Measurements from ENCODE around the gene IGLL5.

GRCh38 chr22:22871536-22872278 is 15.9 kb upstream of the IGLL5 start:
- TF ChIP-seq CTCF (IDR thresholded peaks at IDR 0.05) (no peak), POLR2A (IDR thresholded peaks at IDR 0.05) (no peak), EP300 (IDR thresholded peaks at IDR 0.05) (no peak)
